Activated B cell treated with CpG ODN at 0.5 μM for 24 hours (primary cell): Measurements from ENCODE around the gene PROCR. TPM values are rescaled to one million over a fixed set of nuclear protein-coding genes. Genes with fewer than 3 reads are reported as not detected.
A peak's percentile ranks its signal among the peaks of the same experiment; 100 is the strongest.

ENCODE experiments used
- ATAC-seq: fragments of 200-7000 bp; cut with Tn5 transposase; one replicate; pipeline ENCODE4 v1.10.0; 2021; ENCODE audit warnings: low read depth, mild to moderate bottlenecking, moderate library complexity
- CTCF ChIA-PET: fragments of 350-600 bp; sonication (Branson Sonifier 250); formaldehyde crosslinking; loops from one replicate; lab custom pipeline; 2021; ENCODE audit warnings: antibody characterized with exemption; lab: Charles Lee
- POLR2A ChIA-PET: fragments of 350-600 bp; sonication (Branson Sonifier 250); formaldehyde crosslinking; loops from one replicate; lab custom pipeline; 2021; ENCODE audit warnings: antibody characterized with exemption; lab: Charles Lee
- DNase-seq: peaks from one replicate; pipeline ENCODE4 v3.0.0; 2022
- H3K27ac Mint-ChIP-seq: one replicate; pipeline ENCODE4 v1.8.0; 2020; ENCODE audit warnings: mixed read lengths
- H3K27me3 Mint-ChIP-seq: one replicate; pipeline ENCODE4 v1.8.0; 2021; ENCODE audit warnings: mixed read lengths
- H3K36me3 Mint-ChIP-seq: one replicate; pipeline ENCODE4 v1.8.0; 2021; ENCODE audit warnings: low read depth, mixed read lengths
- H3K4me1 Mint-ChIP-seq: one replicate; pipeline ENCODE4 v1.8.0; 2021; ENCODE audit warnings: mixed read lengths
- H3K4me3 Mint-ChIP-seq: one replicate; pipeline ENCODE4 v1.8.0; 2020; ENCODE audit warnings: mild to moderate bottlenecking, mixed read lengths
- H3K9me3 Mint-ChIP-seq: one replicate; pipeline ENCODE4 v1.8.0; 2020; ENCODE audit warnings: mixed read lengths
- intact Hi-C: fragments of 100-400 bp; cut with micrococcal nuclease; formaldehyde crosslinking; loops from one replicate; pipeline ENCODE4 v1.15.1; 2024
- total RNA-seq: library from RNA; stranded (reverse); gene quantifications from 2 replicates; pipeline ENCODE4 v1.2.3, GENCODE V29; 2022
- TF ChIP-seq, protein P1 (sequence below): fragments of 200-600 bp; IDR thresholded peaks from one replicate; pipeline ENCODE4 v1.8.0; 2022; ENCODE audit warnings: antibody characterized with exemption, mild to moderate bottlenecking

Gene PROCR
- total RNA-seq, 1 donor from 2014 or later, result 0.40 TPM

DNA sequence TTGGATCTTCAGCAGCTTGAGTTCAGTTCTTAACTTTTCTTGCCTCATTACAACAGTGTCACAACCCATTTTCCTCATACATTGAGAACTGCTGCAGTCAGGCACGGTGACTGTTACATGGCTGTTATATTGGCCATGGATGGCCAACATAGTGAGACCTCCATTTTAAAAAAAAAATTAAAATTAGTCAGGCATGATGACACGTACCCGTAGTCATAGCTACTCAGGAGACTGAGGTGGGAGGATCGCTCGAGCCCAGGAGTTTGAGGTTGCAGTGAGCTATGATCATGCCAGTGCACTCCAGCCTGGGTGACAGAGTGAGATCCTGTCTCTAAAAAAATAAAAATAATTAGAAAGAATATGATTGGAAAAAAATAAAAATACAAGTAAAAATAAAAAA lies 44.7 kb downstream of the PROCR start:
- H3K4me3 Mint-ChIP-seq, result no peak overlapping the region
- TF ChIP-seq, protein P1, sequence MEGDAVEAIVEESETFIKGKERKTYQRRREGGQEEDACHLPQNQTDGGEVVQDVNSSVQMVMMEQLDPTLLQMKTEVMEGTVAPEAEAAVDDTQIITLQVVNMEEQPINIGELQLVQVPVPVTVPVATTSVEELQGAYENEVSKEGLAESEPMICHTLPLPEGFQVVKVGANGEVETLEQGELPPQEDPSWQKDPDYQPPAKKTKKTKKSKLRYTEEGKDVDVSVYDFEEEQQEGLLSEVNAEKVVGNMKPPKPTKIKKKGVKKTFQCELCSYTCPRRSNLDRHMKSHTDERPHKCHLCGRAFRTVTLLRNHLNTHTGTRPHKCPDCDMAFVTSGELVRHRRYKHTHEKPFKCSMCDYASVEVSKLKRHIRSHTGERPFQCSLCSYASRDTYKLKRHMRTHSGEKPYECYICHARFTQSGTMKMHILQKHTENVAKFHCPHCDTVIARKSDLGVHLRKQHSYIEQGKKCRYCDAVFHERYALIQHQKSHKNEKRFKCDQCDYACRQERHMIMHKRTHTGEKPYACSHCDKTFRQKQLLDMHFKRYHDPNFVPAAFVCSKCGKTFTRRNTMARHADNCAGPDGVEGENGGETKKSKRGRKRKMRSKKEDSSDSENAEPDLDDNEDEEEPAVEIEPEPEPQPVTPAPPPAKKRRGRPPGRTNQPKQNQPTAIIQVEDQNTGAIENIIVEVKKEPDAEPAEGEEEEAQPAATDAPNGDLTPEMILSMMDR, result no peak
- ATAC-seq, result no peak
- POLR2A ChIA-PET, result no interaction called here
- H3K27ac Mint-ChIP-seq, result no peak overlapping the region
- no peaks in the 10 kb centered on the region for H3K9me3 Mint-ChIP-seq
- intact Hi-C loops, result no loop called here
- peaks cover 8% of the 10 kb centered on the region for H3K36me3 Mint-ChIP-seq
- CTCF ChIA-PET, result no interaction called here
- DNase-seq, result no peak
- no peaks in the 10 kb centered on the region for H3K4me1 Mint-ChIP-seq
- H3K27me3 Mint-ChIP-seq, result no peaks in the 10 kb centered on the region

DNA sequence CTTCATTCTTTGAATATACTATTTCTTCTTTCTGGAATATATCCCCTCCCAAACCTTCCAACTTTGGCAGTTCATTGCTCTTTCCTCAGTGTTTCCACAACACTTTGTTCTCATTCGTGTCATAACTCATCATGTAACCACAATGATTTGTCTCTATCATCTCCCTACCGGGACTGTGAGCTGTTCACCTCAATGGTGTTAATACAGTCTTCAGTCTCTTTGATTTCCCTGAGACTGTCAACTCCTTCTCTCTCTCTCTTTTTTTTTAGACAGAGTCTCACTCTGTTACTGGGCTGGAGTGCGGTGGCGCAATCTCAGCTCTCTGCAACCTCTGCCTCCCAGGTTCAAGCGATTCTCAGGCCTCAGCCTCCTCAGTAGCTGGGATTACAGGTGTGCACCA lies 52.1 kb downstream of the PROCR start:
- no peaks in the 10 kb centered on the region for H3K9me3 Mint-ChIP-seq
- no peak for ATAC-seq
- TF ChIP-seq, protein P1, result no peak
- H3K4me3 Mint-ChIP-seq, result no peak overlapping the region
- peaks cover 31% of the 10 kb centered on the region for H3K27me3 Mint-ChIP-seq
- intact Hi-C loops, result no loop called here
- H3K4me1 Mint-ChIP-seq, result peaks cover 11% of the 10 kb centered on the region
- POLR2A ChIA-PET, result no interaction called here
- H3K27ac Mint-ChIP-seq, result no peak overlapping the region
- no peak for DNase-seq
- H3K36me3 Mint-ChIP-seq, result no peaks in the 10 kb centered on the region
- CTCF ChIA-PET, result no interaction called here

DNA sequence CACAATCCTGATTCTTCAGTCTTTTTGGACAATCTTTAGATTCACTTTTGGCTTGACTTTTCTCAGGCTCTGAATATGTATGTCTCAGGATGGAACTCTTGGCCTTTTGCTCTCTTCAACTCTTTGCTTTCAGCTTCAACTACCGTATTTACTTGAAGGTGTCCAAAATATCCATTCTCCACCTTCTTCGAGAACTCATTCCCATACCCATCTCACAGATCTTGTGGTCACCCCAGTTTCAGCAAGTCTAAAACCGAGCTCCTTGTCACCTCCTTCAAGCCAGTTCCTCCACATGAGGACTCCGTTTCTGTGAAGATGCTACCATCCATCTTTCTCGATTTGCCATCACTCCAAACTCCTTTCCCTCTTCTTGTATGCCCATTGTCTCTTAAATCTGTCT lies 52.7 kb downstream of the PROCR start:
- Mint-ChIP-seq H3K9me3 (no peaks in the 10 kb centered on the region), H3K4me1 (peaks cover 11% of the 10 kb centered on the region)
- no peak for DNase-seq

DNA sequence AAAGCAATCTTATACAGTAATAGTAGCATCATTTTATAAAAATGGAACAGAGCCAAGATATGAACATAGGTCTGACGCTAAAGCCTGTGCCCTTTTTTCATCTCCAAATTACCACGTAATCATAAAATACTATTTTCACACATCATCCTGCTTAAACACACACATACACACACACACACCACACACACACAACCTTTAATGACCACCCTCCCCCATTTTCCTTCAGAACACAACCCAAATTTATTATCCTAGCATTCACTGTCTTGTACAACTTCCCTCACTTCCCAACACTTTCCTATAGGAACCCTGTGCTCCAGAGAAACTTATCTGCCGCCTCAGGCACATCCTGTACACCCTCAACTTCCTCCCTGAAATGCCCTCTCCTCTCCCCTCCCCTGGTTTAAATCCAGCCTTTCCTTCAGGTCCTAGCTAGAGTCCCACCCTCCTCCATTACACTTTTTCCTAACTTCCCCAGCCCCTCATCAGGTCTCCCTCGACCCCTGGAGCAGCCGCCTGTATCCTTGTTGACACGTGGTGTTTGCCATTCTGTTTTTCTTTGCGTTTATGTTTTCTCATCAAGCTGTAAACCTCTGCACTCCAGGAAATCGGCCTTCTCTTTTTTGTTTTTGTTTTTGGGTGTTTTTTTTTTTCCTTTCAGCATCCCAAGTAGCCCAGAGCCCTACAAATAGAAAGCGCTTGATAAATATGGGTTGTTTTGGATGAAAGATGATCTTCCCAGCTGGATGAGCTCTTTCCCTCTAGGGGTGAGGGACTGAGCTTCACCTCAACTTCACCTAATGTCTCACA lies 53.6 kb downstream of the PROCR start:
- ChIA-PET POLR2A (no interaction called here), CTCF (no interaction called here)
- no peak for ATAC-seq
- DNase-seq, result no peak
- Mint-ChIP-seq H3K4me1 (peaks cover 11% of the 10 kb centered on the region), H3K4me3 (peak overlapping the region; percentile 62), H3K27ac (no peak overlapping the region), H3K27me3 (peaks cover 37% of the 10 kb centered on the region), H3K36me3 (no peaks in the 10 kb centered on the region), H3K9me3 (no peaks in the 10 kb centered on the region)
- TF ChIP-seq, protein P1, result no peak
- intact Hi-C loops, result no loop called here

More for the DNA sequence above, 52.7 kb downstream of the PROCR start:
- CTCF ChIA-PET, result no interaction called here
- intact Hi-C loops, result no loop called here
- H3K36me3 Mint-ChIP-seq, result no peaks in the 10 kb centered on the region
- ATAC-seq, result no peak
- no peak overlapping the region for H3K27ac Mint-ChIP-seq
- H3K4me3 Mint-ChIP-seq, result no peak overlapping the region
- TF ChIP-seq, protein P1, result no peak
- POLR2A ChIA-PET, result no interaction called here
- H3K27me3 Mint-ChIP-seq, result peaks cover 36% of the 10 kb centered on the region

DNA sequence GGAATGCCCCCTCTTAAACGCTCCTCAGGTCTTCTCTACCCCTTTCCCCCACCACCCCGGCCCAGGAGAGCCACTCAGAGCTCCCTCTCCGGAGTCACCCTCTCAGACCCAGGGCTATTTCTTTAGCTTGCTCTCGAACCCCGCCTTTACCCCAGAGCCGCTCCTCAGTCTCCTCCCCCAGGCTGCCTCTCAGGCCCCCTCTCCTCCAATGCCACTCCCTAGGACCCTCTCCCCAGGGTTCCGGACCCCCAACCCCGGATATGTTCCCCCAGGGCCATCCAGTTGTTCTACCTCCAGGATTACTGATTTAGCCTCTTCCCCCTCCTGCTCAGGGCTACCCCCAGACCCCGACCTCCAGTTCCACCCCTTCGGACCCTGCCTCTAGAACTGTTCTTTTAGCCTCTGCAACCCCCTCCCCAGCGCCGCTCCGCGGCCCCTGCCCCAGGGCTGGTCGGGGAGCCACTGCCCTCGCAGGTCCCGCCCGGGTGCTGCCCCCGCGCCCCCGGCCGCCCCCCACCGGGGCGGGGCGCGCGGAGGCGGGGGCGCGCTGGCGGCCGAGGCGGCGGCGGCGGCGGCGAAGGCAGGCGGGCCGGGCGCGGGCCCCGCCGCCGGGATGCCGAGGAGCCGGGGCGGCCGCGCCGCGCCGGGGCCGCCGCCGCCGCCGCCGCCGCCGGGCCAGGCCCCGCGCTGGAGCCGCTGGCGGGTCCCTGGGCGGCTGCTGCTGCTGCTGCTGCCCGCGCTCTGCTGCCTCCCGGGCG lies 54.4 kb downstream of the PROCR start, which contains the start of gene MMP24:
TSS of gene MMP24 (plus strand) at position 565 of the 758 bp plus-strand sequence. CDS start at position 614, 49 bp downstream.
- H3K9me3 Mint-ChIP-seq, result no peaks in the 10 kb centered on the region
- peak within 1 kb of the TSS; percentile 69 for H3K4me3 Mint-ChIP-seq
- intact Hi-C loops, result no loop called here
- peaks cover 7% of the 10 kb centered on the region for H3K36me3 Mint-ChIP-seq
- CTCF ChIA-PET, result no interaction called here
- DNase-seq (no peak), ATAC-seq (no peak)
- peaks cover 37% of the 10 kb centered on the region for H3K27me3 Mint-ChIP-seq
- TF ChIP-seq, protein P1, result no peak
- no peak within 1 kb of the TSS for H3K27ac Mint-ChIP-seq
- POLR2A ChIA-PET, result interaction anchor here (1.0 kb wide), 1 partner anchor 52 kb away, joined by 3 read pairs; the partner anchor contains the start of gene MMP24OS
- H3K4me1 Mint-ChIP-seq, result peaks cover 11% of the 10 kb centered on the region
